VCaP (cell line): ENCODE results near the gene ASB15.
"Not testable (repeated sequence)": the region's sequence is repeated elsewhere in the genome, so short reads cannot be mapped to it uniquely, and the experiment has no call there.

Source experiments
- H3K27ac ChIP-seq: fragments of 450-650 bp; 2 replicates; pipeline ENCODE4 v1.5.1; 2017
- CTCF ChIP-seq: fragments of 450-650 bp; conservative IDR thresholded peaks from 2 replicates; pipeline ENCODE4 v1.5.1; 2017; ENCODE audit warnings: mild to moderate bottlenecking, moderate library complexity

The ASB15 gene

GRCh38 chr7:123601530-123601929, at the start of gene ASB15:
Gene ASB15, plus strand, starts transcription at chr7:123601821. Its CDS starts 12,682 bp downstream, at chr7:123614503.
- H3K27ac ChIP-seq = no peak within 1 kb of the TSS
- no peak for TF ChIP-seq CTCF

DNA sequence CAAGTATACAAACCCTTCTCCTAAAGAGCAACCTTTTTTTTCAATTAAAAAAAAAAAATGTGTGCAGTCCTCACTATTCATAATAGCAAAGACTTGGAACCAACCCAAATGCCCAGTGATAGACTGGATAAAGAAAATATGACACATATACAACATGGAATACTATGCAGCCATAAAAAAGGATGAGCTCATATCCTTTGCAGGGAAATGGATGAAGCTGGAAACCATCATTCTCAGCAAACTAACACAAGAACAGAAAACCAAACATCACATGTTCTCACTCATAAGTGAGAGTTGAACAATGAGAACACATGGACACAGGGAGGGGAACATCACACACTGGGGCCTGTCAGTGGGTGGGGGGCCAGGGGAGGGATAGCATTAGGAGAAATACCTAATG, 49.5 kb upstream of the ASB15 start:
- not testable (repeated sequence) for H3K27ac ChIP-seq

DNA sequence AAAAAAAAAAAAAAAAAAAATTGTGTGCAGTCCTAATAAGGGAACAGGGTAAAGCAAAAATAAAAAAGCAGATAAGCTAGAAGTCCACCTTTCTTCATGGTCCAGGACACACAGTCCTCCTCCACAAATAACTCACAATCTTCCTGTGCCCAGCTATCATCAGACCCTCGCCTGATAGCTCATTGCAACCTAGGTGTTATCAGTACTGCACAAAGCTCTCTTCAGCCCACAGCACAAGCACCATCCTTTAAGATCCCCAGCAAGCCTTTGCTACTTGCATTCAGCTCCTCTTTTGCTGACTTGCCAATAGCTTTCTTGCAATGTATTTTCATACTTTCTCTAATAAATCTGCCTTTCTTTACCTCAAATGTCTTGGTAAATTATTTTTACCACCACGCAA, 49.0 kb upstream of the ASB15 start:
- TF ChIP-seq CTCF = no peak
- no peak overlapping the region for H3K27ac ChIP-seq

- TF ChIP-seq CTCF = no peak
- no peak overlapping the region for H3K27ac ChIP-seq
These were observed 48.5 kb upstream of the ASB15 start for GRCh38 chr7:123553159-123553558.

DNA sequence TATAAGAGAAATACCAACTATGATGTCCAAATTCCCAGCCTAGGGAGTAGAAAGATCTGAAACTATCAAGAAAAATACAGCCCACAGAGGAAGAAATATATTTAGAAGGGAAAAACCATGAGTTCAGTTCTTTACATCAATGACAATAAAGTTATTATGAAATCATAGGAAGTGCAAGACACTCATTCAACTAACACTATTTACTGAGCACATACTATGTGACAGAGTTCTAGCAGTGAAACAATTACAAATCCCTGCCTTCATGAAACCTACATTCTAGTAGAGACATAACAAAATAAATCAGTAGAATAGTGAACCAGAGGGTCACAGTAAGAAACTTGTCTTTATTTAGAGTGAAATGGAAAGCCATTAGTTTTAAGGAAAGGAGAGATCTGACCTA, 46.1 kb upstream of the ASB15 start:
- no peak for TF ChIP-seq CTCF
- H3K27ac ChIP-seq = no peak overlapping the region

- TF ChIP-seq CTCF = no peak
- peak overlapping the region; percentile 85 for H3K27ac ChIP-seq
These were observed 44.6 kb upstream of the ASB15 start for GRCh38 chr7:123557016-123557397.

DNA sequence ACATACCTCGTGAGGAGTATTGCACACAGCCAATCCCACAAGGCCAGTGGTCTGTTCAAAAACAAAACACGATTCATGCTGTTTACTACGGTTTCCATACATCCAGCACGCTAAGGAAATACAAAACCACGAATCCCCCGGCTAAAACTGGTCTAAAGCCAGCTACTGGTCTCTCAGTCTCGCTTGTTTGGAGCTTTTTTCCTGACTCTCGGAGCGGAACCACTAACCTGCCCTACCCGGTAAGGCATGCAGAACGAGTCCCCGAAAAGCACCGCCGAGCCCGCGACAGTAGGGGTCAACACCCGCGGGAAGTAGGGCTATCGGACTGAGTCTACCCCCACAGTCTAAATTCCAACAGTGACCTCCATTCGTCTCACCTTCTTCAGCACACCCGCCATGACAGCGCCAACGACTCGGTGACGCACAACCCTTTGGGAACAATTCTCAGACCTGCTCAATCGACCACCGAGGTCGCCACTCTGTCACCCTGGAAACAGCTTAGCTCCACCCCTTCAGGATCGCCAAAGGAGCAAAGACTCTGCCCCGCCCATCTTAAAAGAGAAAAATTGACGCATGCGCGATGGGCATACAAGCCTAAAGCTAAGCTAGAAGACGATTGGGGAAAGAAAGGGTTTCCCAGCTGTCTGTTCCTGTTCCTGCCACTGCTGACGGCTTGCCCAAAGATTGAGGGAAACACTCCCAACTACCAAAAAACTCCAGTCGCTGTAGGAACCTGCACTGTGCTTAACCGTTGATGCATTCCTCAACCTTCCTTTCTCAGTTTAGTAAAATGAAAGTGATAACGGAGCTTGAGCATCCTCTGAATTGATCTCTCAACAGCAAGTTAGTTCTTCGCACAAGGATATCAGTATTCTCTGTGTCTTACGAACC, 44.0 kb upstream of the ASB15 start, which contains the start of gene NDUFA5:
Gene NDUFA5, minus strand, starts transcription at position 421 of the 891 bp plus-strand sequence. Its CDS starts 23 bp downstream, at position 398.
- TF ChIP-seq CTCF = no peak
- peak within 1 kb of the TSS; percentile 85 for H3K27ac ChIP-seq

DNA sequence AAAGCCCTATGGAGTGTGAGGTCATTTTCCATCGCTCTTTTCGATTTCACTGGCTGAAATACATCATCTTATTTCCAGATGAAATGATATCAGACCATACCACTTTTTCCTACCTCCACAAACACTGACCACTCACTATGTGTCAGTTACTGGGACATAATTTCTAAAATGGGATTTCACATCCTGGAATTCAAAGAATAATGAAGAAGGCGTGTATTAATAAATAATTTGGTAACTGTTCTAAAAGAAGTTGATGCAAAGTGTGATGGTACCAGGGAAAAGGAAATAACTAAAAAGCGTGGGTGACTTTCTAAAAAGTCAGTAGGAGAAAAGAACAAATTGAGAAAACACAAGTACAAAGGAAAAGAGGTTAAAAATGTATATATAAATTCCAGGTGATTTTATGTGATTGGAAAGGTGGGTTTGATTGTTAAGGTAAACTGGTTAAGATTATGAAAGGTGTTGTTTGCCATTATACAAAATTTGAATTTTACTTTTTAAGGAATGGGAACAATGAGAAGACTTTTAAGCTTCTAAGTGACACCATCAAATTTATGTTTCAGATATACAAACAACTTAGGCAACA, 43.2 kb upstream of the ASB15 start:
- H3K27ac ChIP-seq = peak overlapping the region; percentile 85
- no peak for TF ChIP-seq CTCF
